ENCODE results near the gene IKZF4.

- TF ChIP-seq CTCF (IDR thresholded peaks at IDR 0.05) (no peak), POLR2A (IDR thresholded peaks at IDR 0.05) (no peak)
Observed at GRCh38 chr12:56082967-56083366, 62.1 kb downstream of the IKZF4 start.

All from lower leg skin (tissue), 3 donors.